Mucosa of descending colon (tissue), 3 donors: ENCODE measurements around the gene PTPRCAP. TPM values are rescaled to one million over a fixed set of nuclear protein-coding genes. Genes with fewer than 3 reads are reported as not detected.
A peak's percentile ranks its signal among the peaks of the same experiment; 100 is the strongest.

ENCODE experiments used
- ATAC-seq: fragments of 200-7000 bp; cut with Tn5 transposase; one replicate; pipeline ENCODE4 v1.9.1; 2020; ENCODE audit warnings: mild to moderate bottlenecking, moderate library complexity
- DNase-seq, 3 donors: peaks; one replicate each; pipeline ENCODE4 v3.0.0-alpha.2; 2020
- H3K36me3 ChIP-seq: fragments of 200-600 bp; one replicate; pipeline ENCODE4 v1.8.0; 2021; ENCODE audit warnings: low read depth, mild to moderate bottlenecking
- H3K4me1 ChIP-seq: fragments of 200-600 bp; one replicate; pipeline ENCODE4 v1.8.0; 2021; ENCODE audit warnings: low read depth, mild to moderate bottlenecking
- H3K4me3 ChIP-seq: fragments of 200-600 bp; one replicate; pipeline ENCODE4 v1.8.0; 2021; ENCODE audit warnings: mild to moderate bottlenecking
- H3K9me3 ChIP-seq: fragments of 200-600 bp; one replicate; pipeline ENCODE4 v1.8.0; 2021; ENCODE audit warnings: mild to moderate bottlenecking
- CTCF ChIP-seq: fragments of 200-600 bp; IDR thresholded peaks from one replicate; pipeline ENCODE4 v1.8.0; 2022; ENCODE audit warnings: antibody characterized with exemption, mild to moderate bottlenecking
- intact Hi-C, 2 donors: fragments of 100-400 bp; cut with DNase I in 1 of 2; cut with micrococcal nuclease in 1 of 2; formaldehyde crosslinking; loops; one replicate each; pipeline versions ENCODE4 v1.11.0 to v1.11.1; 2022; cut with DNase I, micrococcal nuclease
- total RNA-seq, 3 donors: library from RNA; stranded (reverse); fragmentation: NEBNext Ultra II Directional in 2 of 3; extraction: Animal tissue kit (Norgen Biotek cat#: 25700) in 2 of 3; gene quantifications; one replicate each; pipeline versions ENCODE4 v1.2.1 to v1.2.4, GENCODE V29; 2021 to 2023
- donor health status: DM: no; HTN: no; CAD: no; lungs with moderate emphysema.
- donor health status: DM: no; HTN: no; CAD: no.
- donor health status: DM: no; HTN: yes; CAD: no.

PTPRCAP gene
- total RNA-seq, 3 donors from 2014 or later: 7.2 to 13.6 (median 10.0) TPM

GRCh38 chr11:67401495-67402191 is 35.8 kb downstream of the PTPRCAP start, which contains the start of gene PPP1CA:
TSS of gene PPP1CA (minus strand) at chr11:67401858. CDS start at chr11:67401782, 76 bp downstream.
- DNase-seq (peak; percentile 92 to 95 (median 95)), ATAC-seq (peak; percentile 90)
- H3K9me3 ChIP-seq: no peaks in the 10 kb centered on the region
- peak; percentile 88 for TF ChIP-seq CTCF
- peaks cover 28% of the 10 kb centered on the region for H3K4me1 ChIP-seq
- intact Hi-C loops: no loop called here
- peaks cover 8% of the 10 kb centered on the region for H3K36me3 ChIP-seq
- peak within 1 kb of the TSS; percentile 76 for H3K4me3 ChIP-seq

GRCh38 chr11:67400942-67401494 is 36.5 kb downstream of the PTPRCAP start:
- DNase-seq: no peak
- Histone ChIP-seq H3K4me1 (peaks cover 30% of the 10 kb centered on the region), H3K4me3 (peak overlapping the region; percentile 76), H3K9me3 (no peaks in the 10 kb centered on the region), H3K36me3 (peaks cover 8% of the 10 kb centered on the region)
- ATAC-seq: peak; percentile 0
- TF ChIP-seq CTCF: no peak
- intact Hi-C loops: no loop called here

- DNase-seq (peak in 1 of 3 donors; percentile 60), ATAC-seq (no peak)
- Histone ChIP-seq H3K4me1 (peaks cover 30% of the 10 kb centered on the region), H3K9me3 (no peaks in the 10 kb centered on the region), H3K4me3 (no peak overlapping the region), H3K36me3 (peaks cover 8% of the 10 kb centered on the region)
- no peak for TF ChIP-seq CTCF
- intact Hi-C loops: no loop called here
These were observed 37.1 kb downstream of the PTPRCAP start for GRCh38 chr11:67400251-67400941.

GRCh38 chr11:67398661-67399563 is 38.6 kb downstream of the PTPRCAP start:
- peak in 1 of 3 donors; percentile 55 for DNase-seq
- no peak for ATAC-seq
- intact Hi-C loops: no loop called here
- H3K4me1 ChIP-seq: peaks cover 30% of the 10 kb centered on the region
- H3K36me3 ChIP-seq: peaks cover 8% of the 10 kb centered on the region
- TF ChIP-seq CTCF: no peak
- H3K4me3 ChIP-seq: no peak overlapping the region
- no peaks in the 10 kb centered on the region for H3K9me3 ChIP-seq

GRCh38 chr11:67397986-67398660 is 39.4 kb downstream of the PTPRCAP start:
- Histone ChIP-seq H3K4me3 (no peak overlapping the region), H3K9me3 (no peaks in the 10 kb centered on the region), H3K4me1 (peaks cover 32% of the 10 kb centered on the region), H3K36me3 (peaks cover 8% of the 10 kb centered on the region)
- intact Hi-C loops: no loop called here
- DNase-seq (no peak), ATAC-seq (no peak)
- TF ChIP-seq CTCF: no peak
